Right atrium auricular region (tissue), 2 donors: ENCODE data around the gene UBA52. TPM values are rescaled to one million over a fixed set of nuclear protein-coding genes. Genes with fewer than 3 reads are reported as not detected.

Experiments
- DNase-seq: peaks from one replicate; pipeline ENCODE4 v3.0.0-alpha.2; 2019; ENCODE audit warnings: low spot score
- H3K27ac ChIP-seq, 2 donors: fragments of 200-600 bp; sonication (generic); 1 replicate in 1 of 2; 2 replicates in 1 of 2; pipeline ENCODE4 v1.5.1; 2016 to 2019
- H3K27me3 ChIP-seq, 2 donors: fragments of 200-600 bp; sonication (generic); one replicate each; pipeline versions ENCODE4 v1.5.1 to v1.6.0; 2017 to 2019
- H3K36me3 ChIP-seq: fragments of 200-600 bp; sonication (generic); one replicate; pipeline ENCODE4 v1.5.1; 2016
- H3K4me1 ChIP-seq, 2 donors: fragments of 200-600 bp; sonication (generic); one replicate each; pipeline versions ENCODE4 v1.5.1 to v1.6.0; 2017 to 2019
- H3K4me3 ChIP-seq, 2 donors: fragments of 200-600 bp; sonication (generic); 1 replicate in 1 of 2; 2 replicates in 1 of 2; pipeline ENCODE4 v1.5.1; 2017 to 2019; ENCODE audit warnings: mild to moderate bottlenecking in 1 of 2, moderate library complexity in 1 of 2
- H3K9me3 ChIP-seq, 2 donors: fragments of 200-600 bp; sonication (generic); one replicate each; pipeline ENCODE4 v1.5.1; 2019
- CTCF ChIP-seq, 2 donors: fragments of 200-600 bp; sonication (generic); IDR thresholded peaks; one replicate each; pipeline ENCODE4 v1.5.1; 2019; ENCODE audit warnings: antibody characterized with exemption in 2 of 2
- total RNA-seq, 2 donors: library from RNA; depleted of rRNA; stranded (reverse); fragments of >200 nt; gene quantifications; one replicate each; pipeline ENCODE4 v1.1.0, GENCODE V29; 2016

The UBA52 gene
- total RNA-seq, 2 donors from 2014 or later: 272 to 543 TPM

GRCh38 chr19:18613589-18614234 is 42.1 kb downstream of the UBA52 start:
- peaks cover 33 to 38% of the 10 kb centered on the region in 2 donors for H3K27me3 ChIP-seq
- no peaks in the 10 kb centered on the region for H3K36me3 ChIP-seq
- H3K4me1 ChIP-seq: peaks cover 0 to 30% of the 10 kb centered on the region in 2 donors
- no peaks in the 10 kb centered on the region for H3K9me3 ChIP-seq
- TF ChIP-seq CTCF (IDR thresholded peaks at IDR 0.05): no peak
- no peak overlapping the region for H3K27ac ChIP-seq
- H3K4me3 ChIP-seq: no peak overlapping the region
- DNase-seq: no peak

GRCh38 chr19:18616023-18616422 is 44.4 kb downstream of the UBA52 start:
- peaks cover 20 to 23% of the 10 kb centered on the region in 2 donors for H3K27me3 ChIP-seq
- no peak for DNase-seq

GRCh38 chr19:18617562-18617961 is 45.9 kb downstream of the UBA52 start:
- Histone ChIP-seq H3K27me3 (peaks cover 7 to 9% of the 10 kb centered on the region in 2 donors), H3K4me3 (no peak overlapping the region), H3K36me3 (no peaks in the 10 kb centered on the region), H3K4me1 (peaks cover 0 to 8% of the 10 kb centered on the region in 2 donors), H3K9me3 (no peaks in the 10 kb centered on the region), H3K27ac (no peak overlapping the region)
- no peak for TF ChIP-seq CTCF (IDR thresholded peaks at IDR 0.05)
- DNase-seq: no peak

More at GRCh38 chr19:18616023-18616422, 44.4 kb downstream of the UBA52 start:
- peaks cover 0 to 23% of the 10 kb centered on the region in 2 donors for H3K4me1 ChIP-seq
- no peaks in the 10 kb centered on the region for H3K9me3 ChIP-seq
- H3K36me3 ChIP-seq: no peaks in the 10 kb centered on the region
- no peak for TF ChIP-seq CTCF (IDR thresholded peaks at IDR 0.05)
- no peak overlapping the region for H3K4me3 ChIP-seq
- no peak overlapping the region for H3K27ac ChIP-seq

GRCh38 chr19:18618236-18618635 is 46.6 kb downstream of the UBA52 start:
- no peak for TF ChIP-seq CTCF (IDR thresholded peaks at IDR 0.05)
- H3K36me3 ChIP-seq: no peaks in the 10 kb centered on the region
- H3K27me3 ChIP-seq: peaks cover under 1 to 5% of the 10 kb centered on the region in 2 donors
- H3K4me1 ChIP-seq: peaks cover 0 to 1% of the 10 kb centered on the region in 2 donors
- DNase-seq: no peak
- H3K27ac ChIP-seq: no peak overlapping the region
- H3K4me3 ChIP-seq: no peak overlapping the region
- H3K9me3 ChIP-seq: no peaks in the 10 kb centered on the region

- Histone ChIP-seq H3K27ac (no peak overlapping the region), H3K36me3 (no peaks in the 10 kb centered on the region), H3K27me3 (no peaks in the 10 kb centered on the region), H3K4me1 (no peaks in the 10 kb centered on the region), H3K4me3 (no peak overlapping the region), H3K9me3 (no peaks in the 10 kb centered on the region)
- DNase-seq: no peak
- no peak for TF ChIP-seq CTCF (IDR thresholded peaks at IDR 0.05)
Observed at GRCh38 chr19:18620311-18620710, 48.7 kb downstream of the UBA52 start.

- Histone ChIP-seq H3K27me3 (no peaks in the 10 kb centered on the region), H3K36me3 (no peaks in the 10 kb centered on the region), H3K27ac (no peak overlapping the region), H3K4me1 (no peaks in the 10 kb centered on the region), H3K9me3 (no peaks in the 10 kb centered on the region), H3K4me3 (no peak overlapping the region)
- no peak for TF ChIP-seq CTCF (IDR thresholded peaks at IDR 0.05)
- no peak for DNase-seq
Observed at GRCh38 chr19:18620902-18621301, 49.2 kb downstream of the UBA52 start.
